GM12873 (cell line): ENCODE data around the gene TTC38.

Experiments used
- TF ChIP-seq, protein P1 (sequence below): IDR thresholded peaks from 2 replicates; pipeline ENCODE4 v1.5.1; 2012; ENCODE audit warnings: low read depth, mild to moderate bottlenecking, moderate library complexity, low read length, control low read depth; ENCODE audit not compliant: insufficient read depth; ENCODE audit errors: missing control alignments

The TTC38 gene

DNA sequence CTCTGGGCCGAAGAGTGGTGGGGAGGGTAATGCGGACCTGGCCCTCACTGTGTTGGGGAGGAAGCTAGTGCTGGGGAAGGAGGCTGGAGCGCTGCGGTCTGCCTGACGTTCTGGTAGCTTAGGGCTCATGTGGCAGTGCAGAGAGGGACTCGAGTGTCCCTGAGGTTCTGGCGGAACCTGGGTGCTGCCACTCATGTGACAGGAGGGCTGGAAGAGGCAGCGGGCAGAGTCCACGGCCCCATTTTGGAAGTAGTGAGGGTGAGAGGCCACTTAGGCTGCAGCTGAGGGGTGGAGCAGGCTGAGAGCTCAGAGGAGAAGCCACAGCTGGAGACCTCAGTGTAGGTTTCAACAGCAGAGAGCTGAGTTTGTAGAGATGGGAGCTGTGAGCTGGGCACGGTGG is 51.5 kb downstream of the TTC38 start:
- TF ChIP-seq, protein P1, sequence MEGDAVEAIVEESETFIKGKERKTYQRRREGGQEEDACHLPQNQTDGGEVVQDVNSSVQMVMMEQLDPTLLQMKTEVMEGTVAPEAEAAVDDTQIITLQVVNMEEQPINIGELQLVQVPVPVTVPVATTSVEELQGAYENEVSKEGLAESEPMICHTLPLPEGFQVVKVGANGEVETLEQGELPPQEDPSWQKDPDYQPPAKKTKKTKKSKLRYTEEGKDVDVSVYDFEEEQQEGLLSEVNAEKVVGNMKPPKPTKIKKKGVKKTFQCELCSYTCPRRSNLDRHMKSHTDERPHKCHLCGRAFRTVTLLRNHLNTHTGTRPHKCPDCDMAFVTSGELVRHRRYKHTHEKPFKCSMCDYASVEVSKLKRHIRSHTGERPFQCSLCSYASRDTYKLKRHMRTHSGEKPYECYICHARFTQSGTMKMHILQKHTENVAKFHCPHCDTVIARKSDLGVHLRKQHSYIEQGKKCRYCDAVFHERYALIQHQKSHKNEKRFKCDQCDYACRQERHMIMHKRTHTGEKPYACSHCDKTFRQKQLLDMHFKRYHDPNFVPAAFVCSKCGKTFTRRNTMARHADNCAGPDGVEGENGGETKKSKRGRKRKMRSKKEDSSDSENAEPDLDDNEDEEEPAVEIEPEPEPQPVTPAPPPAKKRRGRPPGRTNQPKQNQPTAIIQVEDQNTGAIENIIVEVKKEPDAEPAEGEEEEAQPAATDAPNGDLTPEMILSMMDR: no peak

GRCh38 chr22:46320166-46320710 is 52.4 kb downstream of the TTC38 start:
- TF ChIP-seq, protein P1: no peak

- TF ChIP-seq, protein P1: no peak
Measured at GRCh38 chr22:46320716-46321386, 53.0 kb downstream of the TTC38 start.

DNA sequence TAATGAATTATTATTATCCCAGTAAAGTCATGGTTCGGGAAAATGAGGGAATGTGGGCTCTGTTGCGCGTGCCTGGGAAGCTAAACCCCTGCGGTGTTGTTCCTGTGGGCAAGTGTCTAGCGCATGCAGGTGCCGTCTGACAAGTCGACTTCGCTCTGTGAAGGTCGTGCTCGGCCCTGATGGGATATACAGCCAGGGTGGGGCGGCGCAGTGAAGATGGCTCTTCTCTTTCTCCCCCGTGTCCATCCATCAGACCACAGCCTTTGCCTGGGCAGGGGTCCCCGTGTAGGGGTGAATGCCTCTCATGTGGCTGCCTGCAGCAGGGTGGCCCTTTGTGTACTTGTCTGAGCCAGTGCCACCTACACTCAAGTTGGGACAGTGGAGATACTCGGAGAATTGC is 54.9 kb downstream of the TTC38 start:
- TF ChIP-seq, protein P1: no peak

DNA sequence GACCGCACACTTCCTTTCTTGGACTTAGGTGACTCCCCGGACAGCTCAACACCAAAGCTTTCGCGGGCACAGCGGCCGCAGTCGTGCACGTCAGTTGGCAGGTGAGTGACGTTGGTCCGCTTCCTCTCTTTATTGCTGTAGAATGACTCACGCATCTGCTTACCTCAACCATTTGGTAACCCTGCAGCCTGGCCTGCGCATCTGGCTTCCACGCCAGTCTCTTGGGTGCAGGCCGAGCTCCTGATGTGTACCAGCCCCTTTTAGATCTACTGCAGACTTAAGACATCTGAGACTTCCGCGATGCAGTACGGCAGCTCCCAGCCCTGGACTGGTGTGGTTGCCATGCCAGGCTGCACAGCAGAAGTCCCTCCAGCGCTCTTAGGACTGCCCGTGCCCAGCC is 55.4 kb downstream of the TTC38 start:
- TF ChIP-seq, protein P1: no peak

GRCh38 chr22:46326066-46326680 is 58.4 kb downstream of the TTC38 start:
- TF ChIP-seq, protein P1: no peak

GRCh38 chr22:46327691-46328465 is 60.1 kb downstream of the TTC38 start:
- TF ChIP-seq, protein P1: no peak
